ENCODE data around the gene C16orf46.

The C16orf46 gene

GRCh38 chr16:81077076-81077940, at the start of gene C16orf46:
Gene C16orf46, minus strand, starts transcription at chr16:81077238. Its CDS starts 13,283 bp downstream, at chr16:81063955.
- in situ Hi-C loops (cut with HindIII; ENCODE audit: low sequenced_read_pairs): no loop called here

- in situ Hi-C loops (cut with HindIII; ENCODE audit: low sequenced_read_pairs): no loop called here
Observed at GRCh38 chr16:81123092-81123852, 46.2 kb upstream of the C16orf46 start.

- in situ Hi-C loops (cut with HindIII; ENCODE audit: low sequenced_read_pairs): no loop called here
Observed at GRCh38 chr16:81121474-81121990, 44.5 kb upstream of the C16orf46 start.

- in situ Hi-C loops (cut with HindIII; ENCODE audit: low sequenced_read_pairs): no loop called here
Observed at GRCh38 chr16:81117436-81117835, 40.4 kb upstream of the C16orf46 start.

GRCh38 chr16:81116285-81116684, 39.2 kb upstream of the C16orf46 start:
- in situ Hi-C loops (cut with HindIII; ENCODE audit: low sequenced_read_pairs): no loop called here

GRCh38 chr16:81112453-81112852, 35.4 kb upstream of the C16orf46 start:
- in situ Hi-C loops (cut with HindIII; ENCODE audit: low sequenced_read_pairs): no loop called here

GRCh38 chr16:81109274-81109673, 32.2 kb upstream of the C16orf46 start:
- in situ Hi-C loops (cut with HindIII; ENCODE audit: low sequenced_read_pairs): loop anchor here (10.0 kb wide), 1 partner anchor 56 kb away; no protein-coding TSS in a partner anchor

GRCh38 chr16:81107511-81107910, 30.5 kb upstream of the C16orf46 start:
- in situ Hi-C loops (cut with HindIII; ENCODE audit: low sequenced_read_pairs): loop anchor here (10.0 kb wide), 1 partner anchor 57 kb away; no protein-coding TSS in a partner anchor

- in situ Hi-C loops (cut with HindIII; ENCODE audit: low sequenced_read_pairs): loop anchor here (10.0 kb wide), 1 partner anchor 58 kb away; no protein-coding TSS in a partner anchor
Observed at GRCh38 chr16:81106826-81107503, 29.9 kb upstream of the C16orf46 start.

- in situ Hi-C loops (cut with HindIII; ENCODE audit: low sequenced_read_pairs): loop anchor here (10.0 kb wide), 1 partner anchor 59 kb away; no protein-coding TSS in a partner anchor
Observed at GRCh38 chr16:81105946-81106345, 28.9 kb upstream of the C16orf46 start.

GRCh38 chr16:81101702-81102101, 24.7 kb upstream of the C16orf46 start:
- in situ Hi-C loops (cut with HindIII; ENCODE audit: low sequenced_read_pairs): loop anchor here (5.0 to 10.0 kb wide), 2 partner anchors 63 to 69 kb away; no protein-coding TSS in a partner anchor

GRCh38 chr16:81099958-81100357, 22.9 kb upstream of the C16orf46 start:
- in situ Hi-C loops (cut with HindIII; ENCODE audit: low sequenced_read_pairs): loop anchor here (5.0 to 10.0 kb wide), 2 partner anchors 65 to 68 kb away; no protein-coding TSS in a partner anchor

GRCh38 chr16:81097230-81097629, 20.2 kb upstream of the C16orf46 start:
- in situ Hi-C loops (cut with HindIII; ENCODE audit: low sequenced_read_pairs): no loop called here

- in situ Hi-C loops (cut with HindIII; ENCODE audit: low sequenced_read_pairs): no loop called here
Observed at GRCh38 chr16:81096715-81097208, 19.7 kb upstream of the C16orf46 start.

GRCh38 chr16:81095953-81096714, 19.1 kb upstream of the C16orf46 start, which contains the start of gene GCSH:
Gene GCSH, minus strand, starts transcription at chr16:81096395. Its CDS starts 117 bp downstream, at chr16:81096278.
- in situ Hi-C loops (cut with HindIII; ENCODE audit: low sequenced_read_pairs): no loop called here

GRCh38 chr16:81095653-81095952, 18.6 kb upstream of the C16orf46 start:
- in situ Hi-C loops (cut with HindIII; ENCODE audit: low sequenced_read_pairs): no loop called here

GRCh38 chr16:81094771-81095251, 17.8 kb upstream of the C16orf46 start:
- in situ Hi-C loops (cut with HindIII; ENCODE audit: low sequenced_read_pairs): no loop called here

- in situ Hi-C loops (cut with HindIII; ENCODE audit: low sequenced_read_pairs): loop anchor here (5.0 kb wide), 1 partner anchor 58 kb away; no protein-coding TSS in a partner anchor
Observed at GRCh38 chr16:81088836-81089235, 11.8 kb upstream of the C16orf46 start.

GRCh38 chr16:81081014-81081413, 4.0 kb upstream of the C16orf46 start:
- in situ Hi-C loops (cut with HindIII; ENCODE audit: low sequenced_read_pairs): no loop called here

Measured in endothelial cell of hepatic sinusoid (primary cell).